NB4 (cell line): ENCODE results near the gene EIF3K.
"Not testable (repeated sequence)": the region's sequence is repeated elsewhere in the genome, so short reads cannot be mapped to it uniquely, and the experiment has no call there.

Experiments
- DNase-seq: peaks from one replicate; pipeline ENCODE4 v3.0.0; 2010; ENCODE audit warnings: low read depth
- H3K4me3 ChIP-seq: one replicate; pipeline ENCODE4 v1.5.1; 2011; ENCODE audit warnings: mild to moderate bottlenecking, low read depth, low read length, moderate library complexity
- MYC ChIP-seq: IDR thresholded peaks from 2 replicates; pipeline ENCODE4 v1.6.1; 2011; ENCODE audit warnings: low read depth, low read length
- POLR2A ChIP-seq: IDR thresholded peaks from 2 replicates; pipeline ENCODE4 v1.6.1; 2011; ENCODE audit warnings: mild to moderate bottlenecking; ENCODE audit not compliant: insufficient read length; ENCODE audit errors: extremely low read depth
- TF ChIP-seq, protein P1 (sequence below): IDR thresholded peaks from 2 replicates; pipeline ENCODE4 v1.6.1; 2011; ENCODE audit warnings: low read depth, low read length
- TF ChIP-seq, protein P2 (sequence below): IDR thresholded peaks from one replicate; pipeline ENCODE4 v1.5.1; 2012; ENCODE audit warnings: low read depth, low read length

EIF3K gene

DNA sequence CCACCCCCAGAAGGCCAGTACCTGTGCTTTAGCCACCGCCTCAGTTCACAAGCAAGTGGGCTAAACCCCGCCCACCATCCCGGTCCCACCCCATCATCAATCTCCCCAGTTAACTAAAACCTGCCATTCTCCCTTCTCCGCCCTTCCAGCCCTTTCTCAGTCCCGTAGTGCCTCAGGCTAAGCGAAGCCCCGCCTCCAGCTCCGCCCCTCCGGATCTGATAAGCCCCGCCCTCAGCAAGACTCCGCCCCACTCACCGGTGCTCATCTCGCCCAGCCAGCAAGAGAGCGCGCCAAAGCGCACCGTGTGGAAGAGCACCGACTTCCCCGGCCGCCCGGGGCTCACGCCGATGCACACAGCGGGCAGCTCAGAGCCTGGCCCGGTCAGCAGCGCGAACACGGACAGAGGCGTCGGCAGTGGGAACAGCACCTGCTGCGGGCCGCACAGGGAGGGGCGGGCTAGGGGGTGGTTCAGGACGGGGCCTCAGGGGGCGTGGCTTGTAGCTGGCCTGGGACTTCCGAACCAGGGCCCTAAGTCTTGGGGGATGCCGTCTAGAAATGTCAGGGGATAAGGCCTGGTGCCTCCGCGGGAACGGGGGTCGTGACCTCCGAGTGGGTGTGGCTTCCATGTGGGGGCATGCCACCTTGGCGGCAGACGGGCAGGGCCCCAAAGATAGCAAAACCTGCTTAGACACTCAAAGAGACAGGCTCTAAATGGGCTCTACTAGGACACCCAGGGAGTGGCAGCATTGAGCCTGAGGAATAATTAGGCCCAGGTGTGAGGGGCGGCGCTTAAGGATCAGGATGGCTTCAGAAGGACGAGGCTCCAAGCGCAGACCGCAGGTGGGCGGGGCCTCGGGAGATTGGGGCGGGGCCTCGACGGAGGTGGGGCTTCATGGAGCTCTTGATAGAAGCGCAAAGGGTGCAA, 22.7 kb upstream of the EIF3K start:
- TF ChIP-seq POLR2A = no peak
- TF ChIP-seq, protein P1, sequence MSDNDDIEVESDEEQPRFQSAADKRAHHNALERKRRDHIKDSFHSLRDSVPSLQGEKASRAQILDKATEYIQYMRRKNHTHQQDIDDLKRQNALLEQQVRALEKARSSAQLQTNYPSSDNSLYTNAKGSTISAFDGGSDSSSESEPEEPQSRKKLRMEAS = no peak
- TF ChIP-seq, protein P2, sequence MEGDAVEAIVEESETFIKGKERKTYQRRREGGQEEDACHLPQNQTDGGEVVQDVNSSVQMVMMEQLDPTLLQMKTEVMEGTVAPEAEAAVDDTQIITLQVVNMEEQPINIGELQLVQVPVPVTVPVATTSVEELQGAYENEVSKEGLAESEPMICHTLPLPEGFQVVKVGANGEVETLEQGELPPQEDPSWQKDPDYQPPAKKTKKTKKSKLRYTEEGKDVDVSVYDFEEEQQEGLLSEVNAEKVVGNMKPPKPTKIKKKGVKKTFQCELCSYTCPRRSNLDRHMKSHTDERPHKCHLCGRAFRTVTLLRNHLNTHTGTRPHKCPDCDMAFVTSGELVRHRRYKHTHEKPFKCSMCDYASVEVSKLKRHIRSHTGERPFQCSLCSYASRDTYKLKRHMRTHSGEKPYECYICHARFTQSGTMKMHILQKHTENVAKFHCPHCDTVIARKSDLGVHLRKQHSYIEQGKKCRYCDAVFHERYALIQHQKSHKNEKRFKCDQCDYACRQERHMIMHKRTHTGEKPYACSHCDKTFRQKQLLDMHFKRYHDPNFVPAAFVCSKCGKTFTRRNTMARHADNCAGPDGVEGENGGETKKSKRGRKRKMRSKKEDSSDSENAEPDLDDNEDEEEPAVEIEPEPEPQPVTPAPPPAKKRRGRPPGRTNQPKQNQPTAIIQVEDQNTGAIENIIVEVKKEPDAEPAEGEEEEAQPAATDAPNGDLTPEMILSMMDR = no peak
- no peak for TF ChIP-seq MYC
- H3K4me3 ChIP-seq = no peak overlapping the region
- DNase-seq = no peak

DNA sequence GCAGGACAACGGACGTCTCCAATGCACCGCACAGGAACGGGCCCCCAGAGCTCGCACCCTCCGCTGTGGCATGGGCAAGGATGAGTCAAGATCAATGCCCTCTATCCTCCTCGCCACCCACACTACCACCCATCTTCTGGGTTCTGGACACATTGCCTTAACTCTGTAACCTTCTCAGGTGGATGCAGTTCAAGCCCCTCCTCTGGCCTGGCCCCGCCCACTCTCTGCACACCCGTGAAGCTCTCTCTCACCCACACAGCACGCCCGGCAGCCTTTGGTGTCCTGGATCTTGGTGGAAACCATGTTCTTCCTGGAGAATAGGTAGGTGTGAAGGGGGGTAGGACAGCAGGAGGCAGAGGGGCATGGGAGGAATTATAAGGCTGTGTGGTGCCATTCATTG, 21.9 kb upstream of the EIF3K start:
- DNase-seq = no peak
- TF ChIP-seq, protein P2 = no peak
- TF ChIP-seq POLR2A (no peak), MYC (no peak)
- TF ChIP-seq, protein P1 = no peak
- no peak overlapping the region for H3K4me3 ChIP-seq

DNA sequence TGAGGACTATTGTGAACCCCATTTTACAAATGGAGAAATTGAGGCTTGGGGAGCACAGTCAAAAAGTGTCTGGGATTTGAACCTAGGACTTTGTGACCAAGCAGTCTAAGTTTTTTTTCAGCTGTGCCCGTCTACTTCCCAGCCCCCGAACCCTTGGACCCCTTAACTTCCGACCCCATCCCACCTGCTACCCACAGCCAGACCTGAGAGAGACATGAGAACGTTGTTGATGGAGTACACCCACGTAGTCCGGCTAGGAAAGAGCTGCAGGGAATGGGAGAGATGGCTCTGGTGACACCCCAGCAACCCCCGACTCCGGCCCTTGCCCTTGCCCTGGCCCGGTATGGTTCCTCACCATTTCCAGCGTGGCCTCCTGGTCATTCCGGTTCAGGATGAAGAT, 19.3 kb upstream of the EIF3K start:
- TF ChIP-seq MYC = no peak
- TF ChIP-seq, protein P2 = no peak
- DNase-seq = no peak
- no peak overlapping the region for H3K4me3 ChIP-seq

DNA sequence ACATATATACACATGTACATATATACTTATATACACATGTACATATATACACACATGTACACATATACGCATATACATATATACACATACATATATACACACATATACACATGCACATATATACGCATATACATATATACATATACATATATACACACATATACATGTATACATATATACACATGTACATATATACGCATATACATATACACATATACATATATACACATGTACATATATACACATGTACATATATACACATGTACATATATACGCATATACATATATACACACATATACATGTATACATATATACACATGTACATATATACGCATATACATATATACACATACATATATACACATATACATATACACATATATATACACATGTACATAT, 16.1 kb upstream of the EIF3K start:
- DNase-seq, H3K4me3 ChIP-seq: not testable (repeated sequence)

DNA sequence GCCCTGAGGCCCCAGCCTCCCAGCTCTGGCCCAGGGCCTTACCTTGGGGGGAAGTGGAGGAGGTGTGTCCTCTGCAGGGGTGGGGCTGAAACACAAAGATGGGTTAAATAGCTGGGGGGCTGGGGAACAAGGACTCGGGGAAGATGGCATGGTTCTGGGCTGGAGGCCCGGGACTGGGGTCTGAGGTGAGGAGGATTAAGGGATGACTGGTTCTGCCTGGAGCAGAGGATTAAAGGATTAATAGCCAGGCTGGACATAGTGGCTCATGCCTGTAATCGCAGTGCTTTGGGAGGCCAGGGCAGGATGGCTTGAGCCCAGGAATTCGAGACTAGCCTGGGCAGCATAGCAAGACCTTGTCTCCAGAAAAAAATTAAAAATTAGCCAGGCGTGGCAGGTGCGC, 12.9 kb upstream of the EIF3K start:
- DNase-seq = no peak
- no peak overlapping the region for H3K4me3 ChIP-seq
- TF ChIP-seq, protein P1 = no peak
- TF ChIP-seq MYC = no peak
- TF ChIP-seq, protein P2 = no peak
- no peak for TF ChIP-seq POLR2A

DNA sequence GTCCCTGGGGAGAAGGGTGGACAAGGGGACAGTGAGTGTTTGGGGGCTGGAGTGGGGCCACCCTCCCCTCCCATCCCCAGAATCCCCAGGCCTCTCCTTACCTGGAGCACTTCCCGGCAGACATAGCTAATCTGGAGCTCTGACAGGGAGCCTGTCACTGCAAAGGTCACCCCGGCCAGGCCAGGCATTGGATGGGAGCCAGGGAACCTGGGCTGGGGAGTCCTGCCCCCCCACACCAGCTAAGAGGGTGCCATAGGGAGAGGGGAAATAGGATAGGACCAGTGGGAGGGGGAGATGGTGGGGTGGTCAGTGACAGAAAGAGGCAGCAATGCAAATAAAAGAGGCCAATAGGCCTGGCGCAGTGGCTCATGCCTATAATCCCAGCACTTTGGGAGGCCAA, 4.7 kb upstream of the EIF3K start:
- TF ChIP-seq, protein P1 = no peak
- TF ChIP-seq, protein P2 = no peak
- no peak for TF ChIP-seq POLR2A
- no peak for TF ChIP-seq MYC

More for the DNA sequence above, 4.7 kb upstream of the EIF3K start:
- H3K4me3 ChIP-seq = no peak overlapping the region
- no peak for DNase-seq
